NCI-H2196 (cell line): Measurements from ENCODE around the gene SUSD1.
"Not testable (repeated sequence)": the region's sequence is repeated elsewhere in the genome, so short reads cannot be mapped to it uniquely, and the experiment has no call there.

Source experiments
- DNase-seq: peaks from one replicate; lab custom pipeline; 2025; ENCODE audit not compliant: unreplicated experiment; lab: John Stamatoyannopoulos, UW

Gene SUSD1

GRCh38 chr9:112174222-112174964 is 704 bp downstream of the SUSD1 start:
- peak; percentile 51 for DNase-seq

GRCh38 chr9:112173489-112174221 is 1.4 kb downstream of the SUSD1 start:
- DNase-seq = no peak

- no peak for DNase-seq
These were observed 4.1 kb downstream of the SUSD1 start for GRCh38 chr9:112170968-112171367.

GRCh38 chr9:112170235-112170634 is 4.9 kb downstream of the SUSD1 start:
- DNase-seq = peak; percentile 32

- no peak for DNase-seq
These were observed 5.7 kb downstream of the SUSD1 start for GRCh38 chr9:112169368-112169767.

- DNase-seq = no peak
These were observed 6.9 kb downstream of the SUSD1 start for GRCh38 chr9:112168197-112168596.

GRCh38 chr9:112166176-112167140 is 8.6 kb downstream of the SUSD1 start:
- DNase-seq = peak; percentile 6

- no peak for DNase-seq
These were observed 12.3 kb downstream of the SUSD1 start for GRCh38 chr9:112162621-112163413.

- no peak for DNase-seq
These were observed 15.3 kb downstream of the SUSD1 start for GRCh38 chr9:112159781-112160180.

- DNase-seq = no peak
These were observed 16.3 kb downstream of the SUSD1 start for GRCh38 chr9:112158656-112159367.

GRCh38 chr9:112157961-112158360 is 17.1 kb downstream of the SUSD1 start:
- no peak for DNase-seq

- no peak for DNase-seq
These were observed 18.0 kb downstream of the SUSD1 start for GRCh38 chr9:112157087-112157486.

GRCh38 chr9:112149211-112149610 is 25.9 kb downstream of the SUSD1 start:
- DNase-seq = no peak

- no peak for DNase-seq
These were observed 29.2 kb downstream of the SUSD1 start for GRCh38 chr9:112145886-112146285.

GRCh38 chr9:112144807-112145206 is 30.3 kb downstream of the SUSD1 start:
- no peak for DNase-seq

- no peak for DNase-seq
These were observed 32.7 kb downstream of the SUSD1 start for GRCh38 chr9:112142420-112142819.

GRCh38 chr9:112140936-112141335 is 34.2 kb downstream of the SUSD1 start:
- no peak for DNase-seq

- no peak for DNase-seq
These were observed 38.0 kb downstream of the SUSD1 start for GRCh38 chr9:112137066-112137465.

- no peak for DNase-seq
These were observed 39.4 kb downstream of the SUSD1 start for GRCh38 chr9:112135706-112136105.

GRCh38 chr9:112133806-112134205 is 41.3 kb downstream of the SUSD1 start:
- not testable (repeated sequence) for DNase-seq
